HL-60 (cell line): ENCODE data around the gene TMEM87B.

Experiments
- DNase-seq, 2 experiments: peaks; one replicate each; pipeline ENCODE4 v3.0.0-alpha.2; 2010 to 2020; ENCODE audit warnings: low read depth in 1 of 2, low spot score in 1 of 2
- H3K27ac ChIP-seq: fragments of 250-450 bp; sonication (Bioruptor Pico); replicated peaks from 2 replicates; pipeline ENCODE4 v1.5.1; 2020; ENCODE audit warnings: mild to moderate bottlenecking, moderate library complexity
- H3K27me3 ChIP-seq: fragments of 250-450 bp; sonication (Bioruptor Pico); 2 replicates; pipeline ENCODE4 v1.5.1; 2021; ENCODE audit warnings: mild to moderate bottlenecking, moderate library complexity; ENCODE audit not compliant: insufficient read depth, poor library complexity, severe bottlenecking
- H3K4me3 ChIP-seq: replicated peaks from 2 replicates; pipeline ENCODE4 v1.5.1; 2011; ENCODE audit warnings: mild to moderate bottlenecking, control low read depth, low read length; ENCODE audit not compliant: insufficient read depth
- CTCF ChIP-seq: IDR thresholded peaks from one replicate; pipeline ENCODE4 v1.5.1; 2011; ENCODE audit warnings: low read length, control low read depth, inconsistent platforms; ENCODE audit not compliant: insufficient read depth
- GABPA ChIP-seq: IDR thresholded peaks from 2 replicates; pipeline ENCODE4 v1.6.1; 2012; ENCODE audit warnings: low read depth
- POLR2AphosphoS5 ChIP-seq: IDR thresholded peaks from 2 replicates; pipeline ENCODE4 v1.6.1; 2012; ENCODE audit warnings: low read depth
- REST ChIP-seq: IDR thresholded peaks from 2 replicates; pipeline ENCODE4 v1.6.1; 2012; ENCODE audit warnings: low read depth; ENCODE audit not compliant: insufficient replicate concordance
- SPI1 ChIP-seq: IDR thresholded peaks from 2 replicates; pipeline ENCODE4 v1.6.1; 2012; ENCODE audit warnings: low read depth, mild to moderate bottlenecking, borderline replicate concordance

TMEM87B gene

GRCh38 chr2:112153501-112153900, 98.4 kb downstream of the TMEM87B start:
- no peak overlapping the region for H3K27ac ChIP-seq
- TF ChIP-seq REST (no peak), POLR2AphosphoS5 (no peak), CTCF (no peak), SPI1 (no peak), GABPA (no peak)
- no peak overlapping the region for H3K4me3 ChIP-seq
- no peaks in the 10 kb centered on the region for H3K27me3 ChIP-seq
- DNase-seq, result no peak

- no peak for TF ChIP-seq CTCF
- TF ChIP-seq GABPA, result no peak
- TF ChIP-seq SPI1, result no peak
- TF ChIP-seq POLR2AphosphoS5, result no peak
- no peak for TF ChIP-seq REST
- Histone ChIP-seq H3K27ac (no peak overlapping the region), H3K27me3 (no peaks in the 10 kb centered on the region), H3K4me3 (no peak overlapping the region)
- DNase-seq, result no peak
Measured at GRCh38 chr2:112154246-112155117, 99.4 kb downstream of the TMEM87B start.

- Histone ChIP-seq H3K4me3 (no peak overlapping the region), H3K27me3 (no peaks in the 10 kb centered on the region), H3K27ac (no peak overlapping the region)
- TF ChIP-seq GABPA, result peak; percentile 65
- no peak for TF ChIP-seq CTCF
- peak in 1 of 2 experiments; percentile 32 for DNase-seq
Measured at GRCh38 chr2:112155331-112156151, 100.5 kb downstream of the TMEM87B start.
